Esophagus squamous epithelium (tissue), 5 donors: Measurements from ENCODE around the gene FNDC1. TPM values are rescaled to one million over a fixed set of nuclear protein-coding genes. Genes with fewer than 3 reads are reported as not detected.

ENCODE experiments used
- DNase-seq: peaks from one replicate; lab custom pipeline; 2025; lab: John Stamatoyannopoulos, UW
- H3K27ac ChIP-seq, 4 donors: fragments of 200-600 bp; sonication (generic); one replicate each; pipeline ENCODE4 v1.5.1; 2016 to 2019; ENCODE audit warnings: mild to moderate bottlenecking in 1 of 4
- H3K27me3 ChIP-seq, 4 donors: fragments of 200-600 bp; sonication (generic); 1 replicate in 3 of 4; 2 replicates in 1 of 4; pipeline versions ENCODE4 v1.5.1 to v1.6.0; 2017 to 2021; ENCODE audit warnings: antibody characterized with exemption in 1 of 4
- H3K36me3 ChIP-seq, 3 donors: fragments of 200-600 bp; sonication (generic); one replicate each; pipeline ENCODE4 v1.5.1; 2016 to 2019
- H3K4me1 ChIP-seq, 3 donors: fragments of 200-600 bp; sonication (generic); one replicate each; pipeline ENCODE4 v1.5.1; 2017 to 2019
- H3K4me3 ChIP-seq, 4 donors: fragments of 200-600 bp; sonication (generic); 1 replicate in 3 of 4; 2 replicates in 1 of 4; pipeline ENCODE4 v1.5.1; 2016 to 2019; ENCODE audit warnings: mild to moderate bottlenecking in 2 of 4, moderate library complexity in 1 of 4
- H3K9me3 ChIP-seq, 3 donors: fragments of 200-600 bp; sonication (generic); one replicate each; pipeline ENCODE4 v1.5.1; 2016 to 2019
- POLR2A ChIP-seq, 4 donors: fragments of 450-650 bp; IDR thresholded peaks; one replicate each; pipeline ENCODE4 v1.6.1; 2017; ENCODE audit warnings: antibody characterized with exemption in 4 of 4, mild to moderate bottlenecking in 4 of 4, moderate library complexity in 3 of 4
- WGBS, 2 donors: methylation state at CpG; one replicate each; pipeline ENCODE4 v1.1.5; 2018; 5-methylcytosine and 5-hydroxymethylcytosine counted together
- intact Hi-C: fragments of 100-400 bp; cut with DNase I; formaldehyde crosslinking; loops from one replicate; pipeline ENCODE4 v1.15.0; 2022
- total RNA-seq, 4 donors: library from RNA; depleted of rRNA; stranded (reverse); fragments of >200 nt; gene quantifications; one replicate each; pipeline ENCODE4 v1.1.0, GENCODE V29; 2016
- TF ChIP-seq, protein P1 (sequence below), 6 experiments: fragments of 450-650 bp in 4 of 6; fragments of 200-600 bp in 2 of 6; sonication (generic) in 2 of 6; IDR thresholded peaks; one replicate each; pipeline ENCODE4 v1.5.1; 2016 to 2019; ENCODE audit warnings: antibody characterized with exemption in 6 of 6, mild to moderate bottlenecking in 4 of 6, moderate library complexity in 4 of 6
- donor health status: DM: yes; HTN: yes; CAD: no.

FNDC1 gene
- total RNA-seq, 4 donors from 2014 or later: 0.04 to 0.38 (median 0.06) TPM; not detected in 1

DNA sequence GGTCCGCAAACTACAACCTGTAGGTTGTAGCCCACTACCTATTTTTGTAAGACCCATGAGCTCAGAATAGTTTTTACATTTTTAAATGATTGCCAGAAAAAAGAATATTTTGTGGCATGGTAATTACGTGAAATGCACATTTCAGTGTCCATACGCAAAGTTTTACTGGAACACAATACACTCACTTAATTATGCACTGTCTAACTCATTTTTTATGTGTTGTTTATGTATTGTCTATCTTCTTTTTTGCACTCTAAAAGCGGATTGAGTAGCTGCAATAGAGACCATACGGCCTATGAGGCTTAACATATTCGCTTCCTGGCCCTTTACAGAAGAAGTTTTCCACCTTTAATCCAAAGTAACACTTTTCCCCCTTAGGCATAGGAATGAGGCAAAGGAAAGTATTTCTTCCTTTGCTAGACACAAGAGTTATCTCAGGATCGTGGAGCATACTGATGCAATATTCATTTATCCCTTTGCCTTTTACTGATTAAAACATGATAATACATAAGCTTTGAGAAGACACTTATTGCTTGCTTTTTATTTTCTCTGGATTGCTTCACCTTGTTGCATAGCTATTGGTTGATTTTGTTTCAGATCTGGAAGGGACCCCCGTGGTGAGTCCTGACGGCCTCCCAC is 69.8 kb downstream of the FNDC1 start:
- WGBS, 2 donors: 77 to 84% methylated on average over 9 of the region's 9 CpGs
- no peak for DNase-seq
- H3K4me1 ChIP-seq: no peaks in the 10 kb centered on the region
- peaks cover 0 to 16% (median 0%) of the 10 kb centered on the region in 4 donors for H3K27me3 ChIP-seq
- H3K36me3 ChIP-seq: no peaks in the 10 kb centered on the region
- H3K9me3 ChIP-seq: no peaks in the 10 kb centered on the region
- TF ChIP-seq, protein P1, sequence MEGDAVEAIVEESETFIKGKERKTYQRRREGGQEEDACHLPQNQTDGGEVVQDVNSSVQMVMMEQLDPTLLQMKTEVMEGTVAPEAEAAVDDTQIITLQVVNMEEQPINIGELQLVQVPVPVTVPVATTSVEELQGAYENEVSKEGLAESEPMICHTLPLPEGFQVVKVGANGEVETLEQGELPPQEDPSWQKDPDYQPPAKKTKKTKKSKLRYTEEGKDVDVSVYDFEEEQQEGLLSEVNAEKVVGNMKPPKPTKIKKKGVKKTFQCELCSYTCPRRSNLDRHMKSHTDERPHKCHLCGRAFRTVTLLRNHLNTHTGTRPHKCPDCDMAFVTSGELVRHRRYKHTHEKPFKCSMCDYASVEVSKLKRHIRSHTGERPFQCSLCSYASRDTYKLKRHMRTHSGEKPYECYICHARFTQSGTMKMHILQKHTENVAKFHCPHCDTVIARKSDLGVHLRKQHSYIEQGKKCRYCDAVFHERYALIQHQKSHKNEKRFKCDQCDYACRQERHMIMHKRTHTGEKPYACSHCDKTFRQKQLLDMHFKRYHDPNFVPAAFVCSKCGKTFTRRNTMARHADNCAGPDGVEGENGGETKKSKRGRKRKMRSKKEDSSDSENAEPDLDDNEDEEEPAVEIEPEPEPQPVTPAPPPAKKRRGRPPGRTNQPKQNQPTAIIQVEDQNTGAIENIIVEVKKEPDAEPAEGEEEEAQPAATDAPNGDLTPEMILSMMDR (IDR thresholded peaks at IDR 0.05): no peak
- no peak for TF ChIP-seq POLR2A (IDR thresholded peaks at IDR 0.05)
- H3K4me3 ChIP-seq: no peak overlapping the region
- no peak overlapping the region for H3K27ac ChIP-seq
- intact Hi-C loops: no loop called here

DNA sequence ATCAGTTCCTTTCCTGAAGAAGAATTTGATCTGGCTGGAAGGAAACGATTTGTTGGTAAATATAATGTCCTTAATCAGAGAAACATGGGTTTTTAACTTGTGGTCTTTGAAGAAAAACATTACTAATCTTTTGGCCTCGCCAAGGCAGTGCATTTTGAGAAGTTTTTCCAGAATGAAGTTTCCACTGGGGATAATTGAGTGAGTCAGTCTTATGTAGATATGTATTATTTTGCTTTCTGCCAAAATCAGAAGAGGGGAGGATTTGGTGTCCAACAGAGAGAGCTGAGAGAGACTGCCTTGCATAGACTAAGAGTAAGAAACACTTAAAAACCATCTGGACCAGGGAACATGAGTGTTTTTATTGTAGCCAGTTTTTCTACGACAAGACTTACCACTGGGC is 79.9 kb downstream of the FNDC1 start:
- TF ChIP-seq POLR2A (IDR thresholded peaks at IDR 0.05): no peak
- TF ChIP-seq, protein P1 (IDR thresholded peaks at IDR 0.05): no peak
- 46 to 51% methylated on average over 3 of the region's 3 CpGs for WGBS, 2 donors
- Histone ChIP-seq H3K4me3 (no peak overlapping the region), H3K27ac (peak overlapping the region in 1 of 4 donors; percentile 42), H3K9me3 (no peaks in the 10 kb centered on the region), H3K36me3 (no peaks in the 10 kb centered on the region), H3K27me3 (no peaks in the 10 kb centered on the region), H3K4me1 (peaks cover 0 to 24% (median 0%) of the 10 kb centered on the region in 3 donors)
- intact Hi-C loops: no loop called here
- no peak for DNase-seq

DNA sequence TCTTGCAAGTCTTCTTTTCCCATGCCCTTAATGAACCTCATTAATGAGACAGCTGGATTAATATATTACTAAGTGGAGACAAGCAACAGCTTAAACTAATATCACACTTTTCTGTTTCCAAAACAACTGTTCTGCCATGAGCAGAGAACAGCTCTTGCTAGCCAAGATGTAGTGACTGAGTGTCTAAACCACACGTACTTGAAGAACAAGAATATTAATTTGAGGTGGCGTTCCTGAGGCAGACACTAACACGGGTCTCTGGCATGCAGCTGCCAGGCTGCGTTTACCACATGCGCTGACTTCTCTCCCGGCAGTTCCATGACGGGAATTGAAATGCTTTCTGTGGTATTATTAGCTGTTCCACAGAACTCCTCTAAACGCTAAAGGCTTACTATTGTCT is 80.6 kb downstream of the FNDC1 start:
- TF ChIP-seq, protein P1 (IDR thresholded peaks at IDR 0.05): no peak
- TF ChIP-seq POLR2A (IDR thresholded peaks at IDR 0.05): no peak
- DNase-seq: no peak
- no peaks in the 10 kb centered on the region for H3K36me3 ChIP-seq
- intact Hi-C loops: no loop called here
- 35 to 49% methylated on average over 8 of the region's 8 CpGs for WGBS, 2 donors
- H3K4me1 ChIP-seq: peaks cover 0 to 24% (median 0%) of the 10 kb centered on the region in 3 donors
- peak overlapping the region in 1 of 4 donors; percentile 42 for H3K27ac ChIP-seq
- H3K9me3 ChIP-seq: no peaks in the 10 kb centered on the region
- H3K27me3 ChIP-seq: no peaks in the 10 kb centered on the region
- no peak overlapping the region for H3K4me3 ChIP-seq

DNA sequence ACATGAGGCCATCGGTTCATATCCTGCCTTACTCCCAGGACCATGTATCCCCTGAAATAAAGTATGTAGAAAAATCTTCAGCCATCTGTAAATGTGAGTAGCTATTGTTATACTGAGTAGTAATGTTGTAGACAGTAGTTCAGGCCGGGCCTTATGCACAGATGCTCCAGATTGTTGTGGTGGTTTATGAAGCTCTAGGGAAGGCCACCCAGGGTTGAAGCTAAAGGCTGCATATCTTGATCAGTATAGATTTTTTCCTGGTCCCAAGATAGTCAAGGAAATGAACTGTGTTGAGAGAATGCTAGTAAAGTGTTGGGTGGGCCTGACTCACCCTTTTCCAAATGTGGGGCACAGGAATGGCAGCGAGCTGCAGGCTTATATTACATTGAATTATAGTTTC is 81.4 kb downstream of the FNDC1 start:
- intact Hi-C loops: no loop called here
- WGBS, 2 donors: 80 to 86% methylated on average over 3 of the region's 3 CpGs

DNA sequence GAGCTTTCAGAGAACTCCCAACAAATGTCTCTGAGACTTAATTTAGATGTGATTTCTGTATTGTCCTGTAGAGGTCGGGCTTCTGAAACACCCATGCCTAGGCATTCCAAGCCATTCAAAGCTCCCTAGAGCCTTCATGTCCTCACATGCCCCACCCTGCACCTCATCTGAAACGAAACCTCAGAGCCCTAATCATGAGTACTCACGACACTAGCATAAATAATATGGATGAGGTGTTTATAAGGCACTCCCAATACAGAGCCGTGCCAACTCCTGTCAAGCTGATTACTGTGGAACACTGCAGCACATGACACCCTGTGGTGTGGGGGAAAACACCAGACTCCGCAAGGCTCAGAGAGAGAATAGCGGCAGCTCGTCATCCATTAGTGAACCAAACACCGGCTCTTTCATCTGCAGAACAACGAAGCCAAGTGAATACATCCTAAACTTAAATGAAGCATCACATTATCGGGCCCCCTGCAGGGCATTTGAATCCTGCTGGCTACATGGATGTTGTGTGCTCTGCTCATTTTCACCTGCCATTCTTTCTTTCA is 83.8 kb downstream of the FNDC1 start:
- intact Hi-C loops: no loop called here
- Histone ChIP-seq H3K36me3 (no peaks in the 10 kb centered on the region), H3K27ac (peak overlapping the region in 1 of 4 donors; percentile 17), H3K4me1 (peaks cover 0 to 24% (median 0%) of the 10 kb centered on the region in 3 donors), H3K9me3 (no peaks in the 10 kb centered on the region), H3K4me3 (peak overlapping the region in 3 of 4 donors; percentile 29 to 47 (median 30)), H3K27me3 (no peaks in the 10 kb centered on the region)
- WGBS, 2 donors: 23 to 31% methylated on average over 10 of the region's 10 CpGs
- no peak for DNase-seq
- TF ChIP-seq POLR2A (IDR thresholded peaks at IDR 0.05): no peak
- TF ChIP-seq, protein P1 (IDR thresholded peaks at IDR 0.05): peak; percentile 34 to 74 (median 58)

More for the DNA sequence above, 81.4 kb downstream of the FNDC1 start:
- no peaks in the 10 kb centered on the region for H3K9me3 ChIP-seq
- TF ChIP-seq, protein P1 (IDR thresholded peaks at IDR 0.05): no peak
- TF ChIP-seq POLR2A (IDR thresholded peaks at IDR 0.05): no peak
- H3K36me3 ChIP-seq: no peaks in the 10 kb centered on the region
- peaks cover 0 to 24% (median 0%) of the 10 kb centered on the region in 3 donors for H3K4me1 ChIP-seq
- DNase-seq: no peak
- no peaks in the 10 kb centered on the region for H3K27me3 ChIP-seq
- no peak overlapping the region for H3K27ac ChIP-seq
- no peak overlapping the region for H3K4me3 ChIP-seq
